GM12878 (cell line): ENCODE measurements around the gene APCDD1. TPM values are rescaled to one million over a fixed set of nuclear protein-coding genes. Genes with fewer than 3 reads are reported as not detected.

Experiments
- ATAC-seq: fragments of 200-7000 bp; cut with Tn5 transposase; 3 replicates; pipeline ENCODE4 v1.9.1; 2020; ENCODE audit warnings: mild to moderate bottlenecking, moderate library complexity
- BruUV-seq: library from RNA; stranded (reverse); fragments of 400-500 nt; replicated peaks from 2 replicates; lab custom pipeline; 2021; lab: Mats Ljungman, UMichigan
- CTCF ChIA-PET: fragments of 300-600 bp; sonication (Branson Sonifier 250); formaldehyde crosslinking; extraction: SDS; loops from one replicate; lab custom pipeline; 2021; ENCODE audit warnings: inconsistent platforms; lab: Yijun Ruan, JAX
- POLR2A ChIA-PET: fragments of 350-600 bp; formaldehyde crosslinking; extraction: SDS; loops from one replicate; lab custom pipeline; 2021; ENCODE audit warnings: inconsistent platforms; lab: Charles Lee
- RAD21 ChIA-PET: fragments of 300-600 bp; sonication (Branson Sonifier 250); formaldehyde crosslinking; loops from one replicate; lab custom pipeline; 2023; ENCODE audit warnings: antibody characterized with exemption; ENCODE audit not compliant: unreplicated experiment; lab: Charles Lee
- SMC1A ChIA-PET: fragments of 300-600 bp; sonication (Branson Sonifier 250); formaldehyde crosslinking; loops from one replicate; lab custom pipeline; 2023; ENCODE audit not compliant: unreplicated experiment, uncharacterized antibody; lab: Charles Lee
- DNase-seq: peaks from one replicate; pipeline ENCODE4 v3.0.0-alpha.2; 2011; ENCODE audit warnings: low read depth, low spot score
- FAIRE-seq: peaks from 3 replicates; lab custom pipeline; 2011; peaks lifted over from hg19 to GRCh38; lab: Jason Lieb, UNC
- H2AFZ ChIP-seq: 2 replicates; pipeline ENCODE4 v1.6.0; 2011; ENCODE audit warnings: low read depth, low read length, control low read depth; ENCODE audit not compliant: control insufficient read depth
- H3K27ac ChIP-seq: 2 replicates; pipeline ENCODE4 v1.5.1; 2011; ENCODE audit warnings: control low read depth; ENCODE audit not compliant: control insufficient read depth, insufficient read depth
- H3K27me3 ChIP-seq, 2 experiments: replicated peaks in 1 of 2; 2 replicates each; pipeline versions ENCODE4 v1.6.0 to v1.6.1; 2011; ENCODE audit warnings: low read length in 1 of 2; ENCODE audit not compliant: control insufficient read depth in 2 of 2, insufficient read depth in 2 of 2
- H3K36me3 ChIP-seq, 2 experiments: 2 replicates each; pipeline ENCODE4 v1.5.1; 2011; ENCODE audit warnings: low read length in 1 of 2; ENCODE audit not compliant: control insufficient read depth in 2 of 2, insufficient read depth in 2 of 2
- H3K4me1 ChIP-seq: 2 replicates; pipeline ENCODE4 v1.6.1; 2011; ENCODE audit warnings: mild to moderate bottlenecking, low read length, moderate library complexity, mixed read lengths; ENCODE audit not compliant: control insufficient read depth, insufficient read depth
- H3K4me2 ChIP-seq: 2 replicates; pipeline ENCODE4 v1.6.0; 2011; ENCODE audit warnings: control low read depth; ENCODE audit not compliant: control insufficient read depth, insufficient read depth
- H3K4me3 ChIP-seq: fragments of 200-600 bp; sonication (generic); 2 replicates; pipeline ENCODE4 v1.5.1; 2016
- H3K79me2 ChIP-seq: 2 replicates; pipeline ENCODE4 v1.6.0; 2011; ENCODE audit warnings: low read length; ENCODE audit not compliant: control insufficient read depth, insufficient read depth
- H3K9ac ChIP-seq: 2 replicates; pipeline ENCODE4 v1.8.0; 2011; ENCODE audit warnings: low read length, control low read depth, mixed read lengths; ENCODE audit not compliant: control insufficient read depth, insufficient read depth
- H3K9me3 ChIP-seq: replicated peaks from 3 replicates; pipeline ENCODE4 v1.5.1; 2011; ENCODE audit warnings: mild to moderate bottlenecking, low read length; ENCODE audit not compliant: control insufficient read depth, insufficient read depth
- H4K20me1 ChIP-seq: 2 replicates; pipeline ENCODE4 v1.6.0; 2011; ENCODE audit not compliant: control insufficient read depth, insufficient read depth
- ASH2L ChIP-seq: fragments of 300-600, 200-600 bp; sonication (generic); IDR thresholded peaks from 2 replicates; pipeline ENCODE4 v1.6.1; 2017; ENCODE audit warnings: low read depth, mild to moderate bottlenecking, borderline replicate concordance
- ATF2 ChIP-seq: IDR thresholded peaks from 2 replicates; pipeline ENCODE4 v1.6.1; 2012; ENCODE audit warnings: low read length, inconsistent platforms
- ATF3 ChIP-seq: IDR thresholded peaks from 2 replicates; pipeline ENCODE4 v1.6.1; 2011; ENCODE audit warnings: low read depth, mild to moderate bottlenecking, low read length, moderate library complexity, borderline replicate concordance; ENCODE audit errors: extremely low read depth
- BCL11A ChIP-seq: IDR thresholded peaks from 2 replicates; pipeline ENCODE4 v1.6.1; 2011; ENCODE audit warnings: low read depth, low read length
- CBX3 ChIP-seq: fragments of 200-600 bp; sonication (generic); IDR thresholded peaks from 2 replicates; pipeline ENCODE4 v1.6.1; 2016; ENCODE audit warnings: low read depth, borderline replicate concordance
- EGR1 ChIP-seq, 2 experiments: IDR thresholded peaks; 1 replicate in 1 of 2; 2 replicates in 1 of 2; pipeline ENCODE4 v1.6.1; 2011 to 2012; ENCODE audit warnings: low read depth in 2 of 2, low read length in 2 of 2, borderline replicate concordance in 1 of 2, mild to moderate bottlenecking in 1 of 2, moderate library complexity in 1 of 2
- HDGF ChIP-seq: fragments of 450-650 bp; IDR thresholded peaks from 2 replicates; pipeline ENCODE4 v1.6.1; 2016; ENCODE audit warnings: antibody characterized with exemption
- IRF3 ChIP-seq: fragments of 450-650 bp; IDR thresholded peaks from 2 replicates; pipeline ENCODE4 v1.6.1; 2014; ENCODE audit warnings: mild to moderate bottlenecking
- MYB ChIP-seq: fragments of 150-350 bp; IDR thresholded peaks from 2 replicates; pipeline ENCODE4 v1.6.1; 2014; ENCODE audit warnings: mild to moderate bottlenecking, low read depth, low read length, borderline replicate concordance
- NBN ChIP-seq: fragments of 450-650 bp; IDR thresholded peaks from 2 replicates; pipeline ENCODE4 v1.6.1; 2016
- PKNOX1 ChIP-seq: fragments of 450-650 bp; IDR thresholded peaks from 2 replicates; pipeline ENCODE4 v1.6.1; 2016; ENCODE audit warnings: mild to moderate bottlenecking
- POLR2AphosphoS2 ChIP-seq: IDR thresholded peaks from 2 replicates; pipeline ENCODE4 v1.6.1; 2011; ENCODE audit warnings: low read depth, mild to moderate bottlenecking, low read length, improper control_type of control experiment, moderate library complexity
- STAT3 ChIP-seq: IDR thresholded peaks from 2 replicates; pipeline ENCODE4 v1.6.1; 2011; ENCODE audit warnings: low read depth, low read length, improper control_type of control experiment
- SUZ12 ChIP-seq: fragments of 200-600 bp; sonication (generic); IDR thresholded peaks from one replicate; pipeline ENCODE4 v1.6.1; 2018; ENCODE audit warnings: antibody characterized with exemption, mild to moderate bottlenecking; ENCODE audit not compliant: unreplicated experiment
- TARDBP ChIP-seq: IDR thresholded peaks from 2 replicates; pipeline ENCODE4 v1.6.1; 2016; ENCODE audit warnings: borderline replicate concordance
- YBX1 ChIP-seq: fragments of 450-650 bp; IDR thresholded peaks from 2 replicates; pipeline ENCODE4 v1.6.1; 2016; ENCODE audit warnings: antibody characterized with exemption
- ZNF384 ChIP-seq: IDR thresholded peaks from 2 replicates; pipeline ENCODE4 v1.6.1; 2012; ENCODE audit warnings: low read depth, mild to moderate bottlenecking, low read length, improper control_type of control experiment, borderline replicate concordance
- ZNF687 ChIP-seq: fragments of 450-650 bp; IDR thresholded peaks from 2 replicates; pipeline ENCODE4 v1.6.1; 2017; ENCODE audit warnings: mild to moderate bottlenecking, moderate library complexity
- WGBS: methylation state at CpG from one replicate; pipeline ENCODE4 v1.1.6; 2016; ENCODE audit warnings: low lambda C conversion rate; ENCODE audit not compliant: insufficient replicate concordance, insufficient coverage; ENCODE audit errors: missing lambda C conversion rate; 5-methylcytosine and 5-hydroxymethylcytosine counted together
- in situ Hi-C: fragments of 300-500 bp; cut with MboI; formaldehyde crosslinking; loops from 9 replicates; pipeline ENCODE4 v1.14.3; 2018; ENCODE audit warnings: mixed read lengths
- intact Hi-C: fragments of 100-400 bp; cut with micrococcal nuclease; formaldehyde crosslinking; loops from one replicate; pipeline ENCODE4 v1.14.2; 2022; ENCODE audit not compliant: unreplicated experiment
- polyA plus RNA-seq, 11 experiments: library from polyadenylated mRNA; depleted of rRNA in 4 of 11; unstranded in 6 of 11; stranded (reverse) in 5 of 11; fragments of >200 nt; fragmentation: Nextera tagmentation in 4 of 11; fragmentation: Illumina TruSeq in 1 of 11; extraction: Ambion mirVana in 4 of 11; extraction: Trizol in 1 of 11; gene quantifications; 1 replicate in 1 of 11; 2 replicates in 10 of 11; pipeline versions ENCODE4 v1.2.1 to v1.2.3, GENCODE V29; 2011 to 2016; ENCODE audit warnings: inconsistent platforms in 2 of 11, missing spikeins in 2 of 11, low read depth in 1 of 11
- total RNA-seq, 4 experiments: library from RNA; depleted of rRNA in 3 of 4; stranded (reverse); fragments of >200 nt in 3 of 4; fragmentation: Illumina TruSeq in 1 of 4; extraction: Trizol in 1 of 4; gene quantifications; 2 replicates each; pipeline versions ENCODE4 v1.2.1 to v1.2.3, GENCODE V29; 2013 to 2021

APCDD1 gene
- total and polyA plus RNA-seq, 10 of the 15 experiments (the other 5 are each of a cell fraction or from before 2014, with no cell fraction given) = not detected

- intact Hi-C loops = no loop called here
- Histone ChIP-seq H3K9ac (no peak overlapping the region), H3K9me3 (no peaks in the 10 kb centered on the region), H3K27ac (no peak overlapping the region), H2AFZ (no peak overlapping the region), H3K4me1 (no peaks in the 10 kb centered on the region), H4K20me1 (no peaks in the 10 kb centered on the region)
- 60% methylated on average over 2 of the region's 2 CpGs for WGBS
- in situ Hi-C loops = loop anchor here (5.0 kb wide), 1 partner anchor 49 kb away; no protein-coding TSS in a partner anchor
- no TSS peak for BruUV-seq
- no peak for DNase-seq
- ChIA-PET SMC1A (interaction anchor here (1.3 to 3.0 kb wide), 4 partner anchors 19 to 544 kb away, joined by 3 to 14 read pairs (median 4); no protein-coding TSS in a partner anchor), POLR2A (no interaction called here)
- TF ChIP-seq PKNOX1 (no peak), NBN (no peak), YBX1 (no peak), ZNF384 (no peak), ATF3 (no peak), SUZ12 (no peak), HDGF (no peak), ASH2L (no peak), BCL11A (no peak), EGR1 (IDR thresholded peaks at IDR 0.05; ENCODE audit: borderline replicate concordance in 1 of 2, low read depth in 2 of 2, low read length in 2 of 2) (no peak), CBX3 (no peak), STAT3 (no peak), TARDBP (no peak), IRF3 (no peak), ZNF687 (no peak), POLR2AphosphoS2 (no peak), ATF2 (no peak), MYB (no peak)
- TF ChIP-seq, all 136 proteins: peak for 0
- Histone ChIP-seq H3K4me2 (no peak overlapping the region), H3K27me3 (peaks cover 3 to 5% of the 10 kb centered on the region in 2 experiments; a peak in 1 of 4 replicates), H3K4me3 (no peak overlapping the region), H3K79me2 (no peaks in the 10 kb centered on the region), H3K36me3 (no peaks in the 10 kb centered on the region)
- ATAC-seq (no peak), FAIRE-seq (no peak)
- ChIA-PET RAD21 (interaction anchor here (0.9 to 5.0 kb wide), 2 partner anchors 544 kb away, joined by 5 to 53 read pairs; no protein-coding TSS in a partner anchor), CTCF (interaction anchor here (0.9 to 5.0 kb wide), 5 partner anchors 25 to 544 kb away, joined by 3 to 39 read pairs (median 3); no protein-coding TSS in a partner anchor)
Measured at GRCh38 chr18:10516078-10516477, 61.6 kb downstream of the APCDD1 start.
